Measurements from ENCODE around the gene TNPO1.

DNA sequence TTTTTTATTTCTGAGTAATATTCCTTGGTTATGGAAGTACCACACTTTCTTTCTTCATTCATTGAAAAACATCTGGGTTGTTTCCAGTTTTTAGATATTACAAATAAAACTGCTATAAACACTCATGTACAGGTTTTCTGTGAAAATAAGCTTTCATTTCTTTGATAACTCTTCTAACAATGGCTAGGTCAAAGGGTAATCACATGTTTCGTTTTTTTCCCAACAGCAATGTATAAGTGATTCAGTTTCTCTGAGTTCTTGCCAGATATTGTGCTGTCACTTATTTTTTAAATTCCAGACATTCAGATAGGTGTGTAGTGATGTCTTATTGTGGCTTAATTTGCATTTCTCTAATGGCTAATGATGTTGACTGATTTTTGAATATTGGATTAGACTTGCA, 16.7 kb upstream of the TNPO1 start:
- TF ChIP-seq EED (IDR thresholded peaks at IDR 0.05; ENCODE audit: low read depth) = no peak
- no peak for TF ChIP-seq ETV6 (conservative IDR thresholded peaks at IDR 0.05 in 1 of 2, IDR thresholded peaks at IDR 0.05 in 1 of 2; ENCODE audit: borderline replicate concordance in 1 of 2, low read depth in 1 of 2)
- TF ChIP-seq, protein P1, sequence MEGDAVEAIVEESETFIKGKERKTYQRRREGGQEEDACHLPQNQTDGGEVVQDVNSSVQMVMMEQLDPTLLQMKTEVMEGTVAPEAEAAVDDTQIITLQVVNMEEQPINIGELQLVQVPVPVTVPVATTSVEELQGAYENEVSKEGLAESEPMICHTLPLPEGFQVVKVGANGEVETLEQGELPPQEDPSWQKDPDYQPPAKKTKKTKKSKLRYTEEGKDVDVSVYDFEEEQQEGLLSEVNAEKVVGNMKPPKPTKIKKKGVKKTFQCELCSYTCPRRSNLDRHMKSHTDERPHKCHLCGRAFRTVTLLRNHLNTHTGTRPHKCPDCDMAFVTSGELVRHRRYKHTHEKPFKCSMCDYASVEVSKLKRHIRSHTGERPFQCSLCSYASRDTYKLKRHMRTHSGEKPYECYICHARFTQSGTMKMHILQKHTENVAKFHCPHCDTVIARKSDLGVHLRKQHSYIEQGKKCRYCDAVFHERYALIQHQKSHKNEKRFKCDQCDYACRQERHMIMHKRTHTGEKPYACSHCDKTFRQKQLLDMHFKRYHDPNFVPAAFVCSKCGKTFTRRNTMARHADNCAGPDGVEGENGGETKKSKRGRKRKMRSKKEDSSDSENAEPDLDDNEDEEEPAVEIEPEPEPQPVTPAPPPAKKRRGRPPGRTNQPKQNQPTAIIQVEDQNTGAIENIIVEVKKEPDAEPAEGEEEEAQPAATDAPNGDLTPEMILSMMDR (IDR thresholded peaks at IDR 0.05 in 2 of 3, conservative IDR thresholded peaks at IDR 0.05 in 1 of 3; ENCODE audit: control insufficient read depth in 2 of 3, extremely low read depth in 1 of 3, insufficient read depth in 1 of 3, low read depth in 3 of 3, low read length in 3 of 3) = no peak
- no peak for TF ChIP-seq GABPA (IDR thresholded peaks at IDR 0.05; ENCODE audit: low read depth)
- TF ChIP-seq EP300 (IDR thresholded peaks at IDR 0.05; ENCODE audit: borderline replicate concordance in 1 of 2, control insufficient read depth in 1 of 2, low read depth in 2 of 2, low read length in 2 of 2) = no peak
- no peak for TF ChIP-seq POLR2A (IDR thresholded peaks at IDR 0.05; ENCODE audit: low read depth, low read length)
- no peak for TF ChIP-seq JUND (IDR thresholded peaks at IDR 0.05; ENCODE audit: low read depth, low read length)
- no peak for TF ChIP-seq ZNF274 (IDR thresholded peaks at IDR 0.05; ENCODE audit: insufficient read depth, insufficient read length)

Measured in GM12878 (cell line).